MV-4-11 (cell line): ENCODE measurements around the gene ZSCAN16.
"Not testable (repeated sequence)": the region's sequence is repeated elsewhere in the genome, so short reads cannot be mapped to it uniquely, and the experiment has no call there.

ENCODE experiments used
- DNase-seq: peaks from one replicate; lab custom pipeline; 2025; lab: John Stamatoyannopoulos, UW

ZSCAN16 gene

DNA sequence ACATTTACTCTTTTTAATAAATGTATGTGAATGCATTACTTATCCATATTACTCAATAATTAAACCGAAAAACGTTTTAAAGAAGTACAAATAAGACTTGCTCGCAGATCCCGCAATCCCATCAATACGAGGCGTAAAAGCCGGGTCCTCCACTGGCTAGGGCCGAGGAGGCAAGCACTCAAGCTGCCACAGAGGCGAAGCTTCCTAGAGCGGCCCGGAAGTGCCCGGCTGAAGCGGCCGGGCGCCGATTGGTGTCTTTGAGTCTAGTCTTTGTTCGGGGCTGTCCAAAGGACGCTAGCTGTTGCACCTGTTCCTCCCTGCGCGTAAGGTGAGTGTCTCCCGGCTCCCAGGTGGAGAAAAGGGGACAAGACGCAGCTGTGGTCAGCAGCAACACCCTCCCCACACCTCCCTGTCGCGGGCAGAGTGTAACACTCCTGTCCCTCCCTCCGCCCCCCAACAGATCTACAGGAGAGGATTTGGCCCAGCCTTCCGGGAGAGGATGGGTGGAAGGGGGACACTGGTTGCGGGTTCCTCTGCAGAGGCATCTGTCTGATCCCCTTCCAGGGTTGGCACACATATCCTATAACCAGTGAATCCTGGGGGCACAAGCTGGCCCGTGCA, at the start of gene ZSCAN16:
ZSCAN16 (plus strand) TSS at position 260 of the 621 bp plus-strand sequence. CDS start 835 bp downstream, outside the sequence.
- DNase-seq, result peak; percentile 71

DNA sequence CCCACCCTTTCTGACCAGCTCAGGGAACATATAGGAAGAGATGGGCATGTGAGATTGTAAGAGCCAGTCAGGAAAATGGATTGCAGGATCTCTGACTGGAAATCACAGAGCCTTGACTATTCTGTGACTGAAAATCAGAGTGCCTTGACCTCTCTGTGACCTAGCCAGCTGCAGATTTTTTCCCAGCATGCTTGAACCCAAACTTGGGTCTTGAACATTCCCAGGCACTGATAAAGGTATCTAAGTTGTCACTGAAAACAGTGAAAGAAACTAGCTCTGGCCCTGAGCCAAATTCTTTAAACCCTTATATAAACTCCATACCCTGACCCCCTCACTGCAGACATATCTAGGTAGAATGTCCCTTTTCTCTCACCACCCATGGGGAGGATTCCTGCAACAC, 46.4 kb upstream of the ZSCAN16 start:
- DNase-seq, result no peak

DNA sequence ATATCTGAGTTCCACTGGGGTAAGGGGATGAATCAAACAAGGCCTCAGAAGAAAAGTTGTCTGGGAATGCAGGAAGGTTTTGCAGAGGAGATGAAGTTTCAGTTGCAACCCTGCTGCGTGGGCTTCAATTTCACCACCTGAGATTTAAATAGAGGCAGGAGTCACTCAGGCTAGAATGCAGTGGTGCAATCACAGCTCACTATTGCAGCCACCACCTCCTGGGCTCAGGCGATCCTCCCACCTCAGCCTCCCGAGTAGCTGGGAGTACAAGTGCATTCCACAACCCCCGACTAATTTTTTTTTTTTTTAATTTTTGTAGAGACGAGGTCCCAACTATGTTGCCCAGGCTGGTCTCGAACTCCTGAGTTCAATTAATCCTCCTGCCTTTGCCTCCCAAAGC, 45.6 kb upstream of the ZSCAN16 start:
- DNase-seq, result no peak

DNA sequence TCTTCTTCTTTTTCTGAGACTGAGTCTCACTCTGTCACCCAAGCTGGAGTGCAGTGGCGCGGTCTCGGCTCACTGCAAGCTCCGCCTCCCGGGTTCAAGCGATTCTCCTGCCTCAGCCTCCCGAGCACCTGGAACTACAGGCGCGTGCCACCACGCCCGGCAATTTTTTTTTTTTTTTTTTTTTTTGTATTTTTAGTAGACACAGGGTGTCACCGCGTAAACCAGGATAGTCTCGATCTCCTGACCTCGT, 44.1 kb upstream of the ZSCAN16 start, which contains the start of gene ZNF165:
ZNF165 (plus strand) TSS at position 188 of the 250 bp plus-strand sequence. CDS start 4,913 bp downstream, outside the sequence.
- DNase-seq, result not testable (repeated sequence)

DNA sequence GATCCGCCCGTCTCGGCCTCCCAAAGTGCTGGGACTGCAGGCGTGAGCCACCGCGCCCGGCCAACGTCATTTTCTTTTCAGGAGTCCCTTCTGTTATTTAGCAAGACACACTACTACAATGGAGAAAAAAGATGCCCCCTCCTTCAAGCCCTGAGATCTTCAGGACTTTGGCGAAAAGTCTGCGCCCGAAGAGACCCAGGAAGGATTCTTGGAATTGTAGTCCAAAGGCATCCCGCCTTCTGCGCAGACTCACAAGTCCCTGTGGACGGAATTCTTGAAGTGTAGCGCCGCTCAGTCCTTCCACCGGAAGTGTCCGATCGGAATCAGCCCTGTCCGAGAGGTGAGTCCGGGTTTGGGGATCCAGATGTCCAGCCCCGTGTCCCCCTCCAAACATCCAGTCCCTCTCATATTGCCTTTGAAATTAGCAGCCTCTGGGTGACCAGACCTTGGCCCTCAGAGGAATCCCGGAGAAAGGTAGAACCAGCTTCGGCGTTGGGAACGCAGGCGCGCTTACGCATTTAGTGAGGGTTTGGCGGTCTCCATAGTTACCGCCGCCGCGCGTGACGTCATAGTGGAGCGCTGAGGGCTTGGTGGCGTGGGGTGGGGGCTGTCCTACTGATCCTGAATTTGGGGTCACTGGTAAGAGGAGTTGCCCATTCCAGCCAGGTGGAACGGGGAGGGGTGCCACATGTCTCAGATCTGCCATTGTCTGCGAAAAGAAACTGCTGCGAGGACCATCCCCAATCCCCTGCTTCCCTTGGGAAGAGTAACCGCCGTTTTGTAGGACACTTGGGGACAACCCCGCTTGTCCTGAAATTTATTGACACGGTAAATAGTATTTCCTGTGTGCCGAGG, 43.6 kb upstream of the ZSCAN16 start:
- peak; percentile 93 for DNase-seq

DNA sequence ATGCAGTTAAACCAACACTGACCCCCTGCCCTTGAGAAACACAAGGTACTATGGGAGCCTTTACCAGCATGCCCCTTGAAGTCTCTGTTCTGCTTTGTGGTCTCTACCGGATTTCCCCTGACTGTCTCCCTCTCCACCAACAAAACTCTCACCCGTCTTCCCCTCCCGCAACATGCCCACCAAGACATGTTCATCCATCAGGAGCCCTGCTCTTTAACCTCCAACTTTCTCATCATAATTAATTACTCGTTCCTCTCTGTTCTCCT, 43.0 kb upstream of the ZSCAN16 start:
- peak; percentile 73 for DNase-seq

DNA sequence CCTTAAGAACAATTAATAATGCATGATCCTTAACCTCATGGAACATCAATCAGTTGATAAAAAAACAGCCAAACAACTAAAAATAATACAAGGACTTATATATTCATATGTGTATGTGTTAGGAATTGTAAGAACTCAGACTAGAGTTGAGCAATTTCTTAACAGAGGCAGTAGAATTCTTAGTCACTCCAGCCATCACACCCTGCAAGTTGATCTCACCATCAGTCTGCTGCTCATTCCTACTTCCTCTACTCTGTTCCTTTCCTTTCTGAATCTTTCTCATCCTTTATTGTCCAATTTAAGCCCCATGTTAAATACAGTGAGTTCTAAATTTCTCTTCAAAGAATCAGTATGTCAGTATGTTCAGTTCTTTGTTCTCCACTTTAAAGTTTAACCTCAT, 41.5 kb upstream of the ZSCAN16 start:
- DNase-seq, result peak; percentile 57

DNA sequence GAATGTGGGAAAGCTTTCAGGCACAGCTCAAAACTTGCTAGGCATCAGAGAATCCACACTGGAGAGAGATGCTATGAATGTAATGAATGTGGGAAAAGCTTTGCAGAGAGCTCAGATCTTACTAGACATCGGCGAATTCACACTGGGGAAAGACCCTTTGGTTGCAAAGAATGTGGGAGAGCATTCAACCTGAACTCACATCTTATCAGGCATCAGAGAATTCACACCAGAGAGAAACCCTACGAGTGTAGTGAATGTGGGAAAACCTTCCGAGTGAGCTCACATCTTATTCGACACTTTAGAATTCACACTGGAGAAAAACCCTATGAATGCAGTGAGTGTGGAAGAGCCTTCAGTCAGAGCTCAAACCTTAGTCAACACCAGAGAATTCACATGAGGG, 35.4 kb upstream of the ZSCAN16 start:
- no peak for DNase-seq

DNA sequence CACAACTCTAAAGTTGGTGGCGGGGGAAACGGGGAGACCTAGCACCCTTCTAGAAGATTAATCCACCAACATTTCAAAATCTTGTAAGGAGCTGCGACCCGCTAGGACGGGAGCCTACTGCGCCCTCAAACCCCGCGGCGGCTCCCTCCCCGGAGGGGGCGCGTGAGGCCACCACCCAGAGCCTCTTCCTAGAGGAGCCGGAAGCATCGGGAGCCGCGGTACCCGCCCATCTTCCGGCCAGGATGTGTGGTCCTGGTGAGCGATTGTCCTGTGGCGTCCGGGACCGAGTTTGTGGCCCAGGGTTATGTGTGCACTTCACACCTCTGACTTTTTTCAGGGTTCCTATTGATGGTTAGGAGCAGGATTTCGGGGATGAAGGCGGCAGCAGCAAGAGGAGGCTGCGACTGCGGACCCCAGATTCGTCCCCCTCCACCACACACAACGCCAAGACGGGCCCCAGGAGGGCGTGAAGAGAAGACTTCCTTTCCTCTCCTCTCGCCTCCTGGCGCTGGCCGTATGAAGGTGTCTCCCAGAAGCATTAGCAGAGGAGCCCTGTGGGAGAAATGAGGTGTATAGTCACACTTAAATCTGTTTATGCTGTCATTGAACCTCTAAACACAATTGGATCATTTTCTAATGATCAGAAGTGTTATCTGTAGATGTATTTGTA, 33.4 kb upstream of the ZSCAN16 start:
- DNase-seq, result no peak

DNA sequence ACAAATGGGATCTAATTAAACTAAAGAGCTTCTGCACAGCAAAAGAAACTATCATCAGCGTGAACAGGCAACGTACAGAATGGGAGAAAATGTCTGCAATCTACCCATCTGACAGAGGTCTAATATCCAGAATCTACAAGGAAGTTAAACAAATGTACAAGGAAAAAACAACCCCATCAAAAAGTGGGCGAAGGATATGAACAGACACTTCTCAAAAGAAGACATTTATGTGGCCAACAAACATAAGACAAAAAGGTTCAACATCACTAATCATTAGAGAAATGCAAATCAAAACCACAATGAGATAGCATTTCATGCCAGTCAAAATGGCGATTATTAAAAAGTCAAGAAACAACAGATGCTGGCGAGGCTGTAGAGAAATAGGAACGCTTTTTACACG, 22.2 kb upstream of the ZSCAN16 start:
- DNase-seq, result not testable (repeated sequence)

DNA sequence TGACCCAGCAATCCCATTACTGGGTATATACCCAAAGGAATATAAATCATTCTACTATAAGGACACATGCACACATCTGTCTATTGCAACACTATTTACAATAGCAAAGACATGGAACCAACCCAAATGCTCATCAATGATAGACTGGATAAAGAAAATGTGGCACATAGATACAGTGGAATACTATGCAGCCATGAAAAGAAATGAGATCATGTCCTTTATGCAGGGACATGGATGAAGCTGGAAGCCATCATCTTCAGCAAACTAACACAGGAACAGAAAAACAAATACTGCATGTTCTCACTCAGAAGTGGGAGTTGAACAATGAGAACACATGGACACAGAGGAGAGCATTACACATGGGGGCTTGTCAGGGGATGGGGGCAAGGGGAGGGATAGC, 21.7 kb upstream of the ZSCAN16 start:
- not testable (repeated sequence) for DNase-seq

DNA sequence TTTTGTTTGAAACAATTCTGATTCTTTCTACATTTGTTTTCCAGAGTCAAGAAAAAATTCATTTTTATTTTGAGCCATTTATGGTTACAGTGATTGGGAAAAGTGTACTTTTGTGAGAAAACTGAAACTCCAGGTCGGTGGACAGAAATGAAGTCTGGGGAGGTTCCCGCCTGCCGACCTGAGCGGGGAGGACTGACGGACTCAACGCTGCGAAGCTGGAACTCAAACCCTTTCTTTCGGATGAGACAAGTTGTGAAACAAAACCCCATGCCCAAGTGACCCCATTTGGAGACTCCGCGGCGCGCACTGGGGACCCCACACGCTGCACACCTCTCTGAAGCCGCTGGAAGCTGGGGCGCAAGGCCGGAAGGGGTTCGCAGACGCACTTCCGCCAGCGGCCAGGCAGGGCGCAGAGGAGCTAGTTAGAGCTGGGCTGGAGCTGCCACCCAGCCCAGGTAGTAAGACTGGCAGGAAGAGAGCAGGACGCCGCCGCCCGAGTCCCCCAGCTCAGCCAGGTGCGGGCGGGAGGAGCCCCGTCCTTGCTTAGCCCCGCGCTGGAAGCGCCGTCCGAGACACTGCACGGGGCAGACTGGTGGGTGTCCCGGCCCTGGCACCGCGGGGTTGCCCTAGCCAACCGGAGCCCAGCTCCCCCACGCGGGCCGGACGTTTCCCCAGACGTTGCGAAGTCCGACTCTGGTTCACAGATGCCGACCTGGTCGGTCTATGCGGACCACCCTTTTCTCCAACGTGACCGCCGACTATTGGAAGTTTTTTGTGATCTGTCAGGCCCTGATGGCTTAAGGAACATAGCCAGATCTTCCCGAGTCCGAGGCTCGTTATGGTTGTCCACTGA, 19.8 kb upstream of the ZSCAN16 start:
- peak; percentile 80 for DNase-seq

DNA sequence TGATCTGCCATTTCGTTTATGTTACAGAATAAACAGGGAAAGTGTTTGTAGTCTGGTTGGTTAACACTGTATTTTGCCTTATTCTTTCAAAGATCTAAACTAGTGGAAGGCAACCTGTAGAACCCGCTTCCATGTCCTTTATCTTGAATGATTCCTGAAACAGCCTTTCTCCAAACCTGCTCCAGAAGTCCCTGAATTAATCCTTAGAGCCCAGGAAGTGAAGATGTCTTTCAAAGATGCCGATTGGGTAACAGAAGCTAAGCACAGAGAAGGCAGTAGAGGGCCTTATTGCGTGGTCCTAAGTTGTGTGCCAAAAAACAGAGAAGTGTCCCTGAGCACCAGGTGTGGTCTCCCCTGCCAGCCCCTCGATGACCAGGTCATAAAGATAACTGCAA, 19.2 kb upstream of the ZSCAN16 start:
- DNase-seq, result peak; percentile 35

DNA sequence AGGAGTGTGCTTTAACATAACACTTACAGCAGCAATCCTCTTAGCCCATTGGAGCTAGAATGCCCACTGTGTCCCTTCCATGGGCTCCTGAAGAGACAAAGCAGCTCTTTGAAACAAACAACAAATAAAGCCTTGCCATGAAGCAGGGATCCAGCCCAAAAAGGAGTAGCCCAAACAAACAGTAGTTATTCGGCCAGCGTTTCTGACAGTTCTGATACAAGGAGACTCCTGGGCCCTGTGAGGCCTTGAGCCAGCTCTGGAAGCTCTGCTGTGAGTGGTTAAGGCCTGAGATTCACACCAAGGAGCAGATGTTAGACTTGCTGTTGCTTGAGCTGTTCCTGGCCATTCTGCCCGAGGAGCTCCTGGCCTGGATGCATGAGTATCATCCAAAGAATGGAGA, 16.9 kb upstream of the ZSCAN16 start:
- no peak for DNase-seq

DNA sequence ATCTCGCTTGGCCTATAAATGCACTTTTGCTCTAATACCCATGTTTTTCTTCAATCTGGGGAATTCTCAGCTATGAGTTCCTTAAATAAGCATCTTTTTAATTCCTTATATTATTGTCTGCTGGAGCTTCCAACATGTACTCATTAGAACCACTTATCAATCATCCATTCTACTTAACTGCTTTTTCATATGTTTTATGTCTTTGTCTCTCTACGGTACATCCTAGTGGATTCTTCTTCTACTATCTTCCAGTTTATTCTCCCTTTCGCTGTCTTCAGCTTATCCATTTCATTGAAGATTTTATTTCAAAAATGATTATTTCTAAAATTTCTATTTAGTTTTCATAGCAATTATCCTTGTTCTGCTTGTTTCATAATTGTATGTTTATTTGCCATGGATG, 12.4 kb upstream of the ZSCAN16 start:
- no peak for DNase-seq

DNA sequence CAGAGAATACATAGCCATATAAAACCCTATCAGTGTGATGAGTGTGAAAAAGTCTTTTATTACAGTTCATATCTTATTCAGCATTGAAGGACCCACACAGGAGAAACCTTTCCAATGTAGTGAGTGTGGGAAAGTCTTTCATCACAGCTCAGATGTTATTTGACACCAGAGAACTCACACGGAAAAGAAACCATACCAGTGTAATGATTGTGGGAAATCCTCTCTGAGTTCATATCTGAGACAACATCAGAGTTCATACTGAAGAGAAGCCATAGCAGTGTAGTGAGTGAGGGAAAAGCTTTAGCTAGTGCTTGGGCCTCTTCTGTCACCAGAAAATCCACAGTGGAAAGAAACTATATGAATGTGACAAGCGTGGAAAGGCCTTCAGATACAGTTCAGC, 8.6 kb upstream of the ZSCAN16 start:
- DNase-seq, result no peak

DNA sequence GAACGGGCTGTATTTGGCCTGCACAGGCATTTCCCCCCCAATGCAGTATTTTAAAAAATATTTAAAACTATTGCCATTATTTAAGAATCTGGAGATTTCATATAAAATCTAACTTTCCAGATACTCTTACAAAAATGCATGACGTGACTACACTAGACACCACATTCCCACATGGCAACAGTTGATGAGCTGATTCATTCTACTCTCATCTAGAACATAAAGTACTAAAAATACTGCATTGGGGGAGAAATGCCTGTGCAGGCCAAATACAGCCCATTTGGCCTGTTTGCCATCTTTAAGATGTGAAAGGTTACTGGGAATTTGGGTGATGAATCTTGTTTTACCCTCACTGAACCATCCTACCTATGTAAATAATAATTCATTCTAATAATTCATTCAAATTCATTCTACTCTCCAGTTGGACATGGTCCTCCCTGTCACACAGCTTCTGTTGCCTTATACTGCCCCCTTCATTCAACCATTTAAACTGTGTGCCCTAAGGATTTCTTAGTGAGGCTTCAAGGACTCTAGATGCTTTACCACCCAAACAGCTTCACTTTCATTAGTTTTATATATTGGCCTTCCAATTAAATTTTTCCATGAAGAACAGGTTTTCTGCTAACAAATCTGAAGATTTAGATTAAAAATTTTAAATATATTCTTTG, 6.9 kb upstream of the ZSCAN16 start:
- no peak for DNase-seq

DNA sequence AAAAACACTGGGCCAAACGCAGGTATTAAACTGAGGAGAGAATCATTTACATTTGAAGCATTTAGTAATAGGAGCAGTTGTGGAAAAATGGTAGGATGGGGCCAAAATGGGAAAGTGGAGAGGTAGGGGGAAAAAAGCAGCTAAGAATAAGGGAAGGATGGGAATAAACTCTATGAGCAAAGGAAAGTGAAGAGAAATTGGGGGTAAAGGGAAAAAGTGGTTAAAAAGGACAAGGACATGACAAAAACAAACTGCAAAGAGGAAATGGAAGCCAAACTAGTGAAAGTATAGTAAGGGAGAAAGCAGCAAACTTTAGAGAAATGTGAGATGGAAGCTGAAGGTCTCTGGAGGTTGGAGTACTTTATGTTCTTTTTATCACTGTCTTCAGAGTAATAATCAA, 6.2 kb upstream of the ZSCAN16 start:
- DNase-seq, result no peak

DNA sequence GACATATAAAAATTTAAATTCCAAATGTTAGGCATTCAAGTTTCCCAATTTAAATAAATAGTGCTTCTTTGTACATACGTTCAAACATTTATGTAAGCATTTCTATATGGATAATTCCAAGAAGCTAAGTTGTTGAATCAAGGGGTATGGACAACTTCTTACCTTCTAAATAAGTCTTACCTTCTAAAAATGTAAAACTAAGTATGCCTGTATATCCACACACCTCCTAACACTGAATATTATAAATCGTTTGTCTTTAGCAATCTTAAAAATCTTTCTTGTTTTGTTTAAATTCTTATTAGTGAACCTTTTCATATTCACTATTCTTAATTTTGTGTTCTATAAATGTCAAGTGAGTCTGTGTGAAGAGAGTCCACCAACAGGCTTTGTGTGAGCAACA, 2.5 kb upstream of the ZSCAN16 start:
- DNase-seq, result no peak

DNA sequence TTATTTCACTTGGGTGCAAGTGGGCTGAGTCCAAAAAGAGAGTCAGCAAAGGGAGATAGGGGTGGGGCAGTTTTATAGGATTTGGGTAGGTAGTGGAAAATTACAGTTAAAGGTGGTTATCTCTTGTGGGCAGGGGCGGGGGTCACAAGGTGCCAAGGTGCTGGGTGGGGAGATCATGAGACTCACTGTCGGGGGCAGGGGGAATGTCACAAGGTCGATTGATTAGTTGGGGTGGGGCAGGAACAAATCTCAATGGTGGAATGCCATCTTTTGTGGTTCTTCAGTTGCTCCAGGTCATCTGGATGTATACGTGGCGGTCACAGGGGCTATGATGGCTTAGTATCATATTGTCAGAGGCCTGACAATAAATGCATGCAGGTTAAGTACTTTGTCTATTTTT, 2.1 kb upstream of the ZSCAN16 start:
- not testable (repeated sequence) for DNase-seq

DNA sequence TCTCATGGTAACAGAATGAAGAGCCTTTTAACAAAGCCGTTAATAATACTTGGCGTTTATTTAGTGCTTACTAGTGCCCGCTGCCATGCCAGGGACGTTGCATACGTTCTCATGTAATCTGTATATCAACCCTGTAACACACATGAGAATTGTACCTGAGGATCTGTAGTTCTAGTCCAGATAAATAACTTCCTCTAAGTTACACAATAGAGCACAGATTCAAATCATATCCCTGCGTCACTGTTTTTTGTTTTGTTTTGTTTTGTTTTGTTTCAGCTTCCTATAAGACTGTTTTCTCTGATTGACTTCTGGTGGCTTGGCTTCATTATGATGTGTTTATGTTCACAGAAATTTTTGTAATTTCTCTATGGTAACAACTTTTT, 553 bp downstream of the ZSCAN16 start:
- DNase-seq, result no peak

DNA sequence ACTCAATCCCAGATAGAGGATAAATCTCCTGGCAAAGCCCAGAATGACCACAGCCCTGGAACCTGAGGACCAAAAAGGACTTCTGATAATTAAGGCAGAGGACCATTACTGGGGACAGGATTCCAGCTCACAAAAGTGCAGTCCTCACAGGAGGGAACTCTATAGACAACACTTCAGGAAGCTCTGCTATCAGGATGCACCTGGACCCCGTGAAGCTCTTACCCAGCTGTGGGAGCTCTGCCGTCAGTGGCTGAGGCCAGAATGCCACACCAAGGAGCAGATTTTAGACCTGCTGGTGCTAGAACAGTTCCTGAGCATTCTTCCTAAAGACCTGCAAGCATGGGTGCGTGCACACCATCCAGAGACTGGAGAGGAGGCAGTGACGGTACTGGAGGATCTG, 992 bp downstream of the ZSCAN16 start:
- DNase-seq, result no peak
